Retina (tissue), 1 donor: ENCODE results near the gene CCNA2.

Experiments
- DNase-seq: peaks from one replicate; pipeline ENCODE4 v3.0.0-alpha.2; 2016

Gene CCNA2

GRCh38 chr4:121800961-121801714, 22.5 kb downstream of the CCNA2 start, which contains the start of gene EXOSC9:
Gene EXOSC9 (plus strand): TSS chr4:121801323. CDS start chr4:121801425, 102 bp downstream.
- DNase-seq: peak; percentile 98

GRCh38 chr4:121800638-121800960, 23.1 kb downstream of the CCNA2 start:
- DNase-seq: no peak

GRCh38 chr4:121799867-121800501, 23.7 kb downstream of the CCNA2 start:
- no peak for DNase-seq

GRCh38 chr4:121799208-121799823, 24.4 kb downstream of the CCNA2 start:
- no peak for DNase-seq

- DNase-seq: no peak
Observed at GRCh38 chr4:121796283-121796682, 27.4 kb downstream of the CCNA2 start.

- no peak for DNase-seq
Observed at GRCh38 chr4:121794505-121795188, 29.0 kb downstream of the CCNA2 start.

- no peak for DNase-seq
Observed at GRCh38 chr4:121792966-121793365, 30.7 kb downstream of the CCNA2 start.

- DNase-seq: no peak
Observed at GRCh38 chr4:121791481-121791880, 32.2 kb downstream of the CCNA2 start.

GRCh38 chr4:121790976-121791375, 32.7 kb downstream of the CCNA2 start:
- DNase-seq: no peak

GRCh38 chr4:121789960-121790829, 33.5 kb downstream of the CCNA2 start:
- no peak for DNase-seq

GRCh38 chr4:121789455-121789854, 34.2 kb downstream of the CCNA2 start:
- no peak for DNase-seq

GRCh38 chr4:121788896-121789295, 34.8 kb downstream of the CCNA2 start:
- no peak for DNase-seq

GRCh38 chr4:121786221-121786620, 37.5 kb downstream of the CCNA2 start:
- DNase-seq: no peak

- DNase-seq: no peak
Observed at GRCh38 chr4:121785479-121785878, 38.2 kb downstream of the CCNA2 start.

- no peak for DNase-seq
Observed at GRCh38 chr4:121784975-121785374, 38.7 kb downstream of the CCNA2 start.

- no peak for DNase-seq
Observed at GRCh38 chr4:121784401-121784800, 39.3 kb downstream of the CCNA2 start.

GRCh38 chr4:121783210-121783609, 40.5 kb downstream of the CCNA2 start:
- DNase-seq: no peak

GRCh38 chr4:121778991-121779628, 44.6 kb downstream of the CCNA2 start:
- peak; percentile 68 for DNase-seq

GRCh38 chr4:121777625-121778024, 46.1 kb downstream of the CCNA2 start:
- peak; percentile 42 for DNase-seq

GRCh38 chr4:121776610-121777401, 46.9 kb downstream of the CCNA2 start:
- DNase-seq: no peak

- no peak for DNase-seq
Observed at GRCh38 chr4:121773883-121774282, 49.8 kb downstream of the CCNA2 start.
